ENCODE results near the gene VPS13C.

Gene VPS13C

GRCh38 chr15:61809216-61809615 is 251.0 kb downstream of the VPS13C start:
- no peak for FAIRE-seq

GRCh38 chr15:61807281-61807929 is 252.8 kb downstream of the VPS13C start:
- no peak for FAIRE-seq

All from A204.1 (cell line).